ENCODE data around the gene TRAPPC3.

- no peak for TF ChIP-seq CTCF (IDR thresholded peaks at IDR 0.05)
- no peak for TF ChIP-seq ZFX (IDR thresholded peaks at IDR 0.05; ENCODE audit: borderline replicate concordance)
These were observed 4.9 kb downstream of the TRAPPC3 start for GRCh38 chr1:36144413-36144812.
